ENCODE results near the gene MTHFR. TPM values are rescaled to one million over a fixed set of nuclear protein-coding genes. Genes with fewer than 3 reads are reported as not detected.

The MTHFR gene
- total RNA-seq, result 45.4 TPM
- long read RNA-seq, full-length matches to known transcripts, result 7 of 41 reads
- long read RNA-seq, partial matches to known transcripts, result 6 of 41 reads
- long read RNA-seq, other reads (novel, unspliced or antisense), result 28 of 41 reads

DNA sequence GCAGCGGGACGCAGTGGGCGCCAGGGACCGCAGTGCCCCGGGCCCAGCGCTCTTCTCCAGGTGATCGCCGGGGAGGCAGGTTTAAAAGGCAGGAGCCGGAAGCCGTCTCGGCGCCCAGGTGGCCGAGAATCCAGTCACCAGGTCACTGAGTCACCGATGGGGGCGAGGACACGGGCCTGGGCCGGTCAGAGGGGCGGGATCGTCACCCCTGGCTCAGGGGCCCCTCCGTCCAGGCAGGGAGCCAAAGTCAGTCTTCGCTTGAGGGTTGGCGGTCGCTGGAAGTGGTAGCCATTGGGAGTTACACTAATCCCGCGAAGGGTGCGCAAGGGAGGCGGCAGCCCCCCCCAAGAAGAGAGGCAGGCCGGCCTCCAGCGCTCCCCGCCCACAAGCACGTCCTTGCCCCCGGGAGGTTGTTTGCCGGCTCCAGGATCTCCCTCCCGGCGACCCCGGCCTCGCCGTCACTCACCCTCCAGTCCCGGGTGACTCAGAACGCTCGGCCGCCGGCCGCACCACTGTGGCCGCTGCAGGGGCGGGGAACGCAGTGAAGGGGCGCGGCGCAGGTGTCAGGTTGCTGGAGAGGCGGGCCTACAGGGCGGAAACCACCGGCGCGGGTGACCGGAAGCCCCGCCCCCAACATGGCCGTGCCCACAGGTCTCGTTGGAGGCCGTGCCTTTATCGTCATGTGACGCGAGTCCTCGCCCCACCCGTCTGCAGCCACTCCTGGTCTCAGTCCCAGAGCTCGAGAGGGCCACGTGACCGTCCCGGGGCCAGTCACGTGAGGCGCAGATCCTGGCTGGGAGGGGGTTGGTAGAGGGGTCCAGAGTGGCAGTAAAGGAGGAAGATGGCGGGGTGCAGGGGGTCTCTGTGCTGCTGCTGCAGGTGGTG, at the start of gene MTHFR, which contains the start of gene CLCN6:
Gene MTHFR, minus strand, starts transcription at position 543 of the 885 bp plus-strand sequence. CDS start 2,848 bp downstream, outside the sequence.
Gene CLCN6, plus strand, starts transcription at position 770 of the 885 bp plus-strand sequence. Its CDS starts 72 bp downstream, at position 842.
- peak; percentile 100 for DNase-seq
- Histone ChIP-seq H3K36me3 (peaks cover 39% of the 10 kb centered on the region), H3K4me1 (peaks cover 66% of the 10 kb centered on the region), H3K27ac (peak within 1 kb of the TSS; percentile 96), H3K4me3 (peak within 1 kb of the TSS; percentile 82), H3K9me3 (no peaks in the 10 kb centered on the region), H3K27me3 (ENCODE audit: low read depth) (no peaks in the 10 kb centered on the region)
- ATAC-seq, result peak; percentile 93 to 95
- TF ChIP-seq, protein P1, sequence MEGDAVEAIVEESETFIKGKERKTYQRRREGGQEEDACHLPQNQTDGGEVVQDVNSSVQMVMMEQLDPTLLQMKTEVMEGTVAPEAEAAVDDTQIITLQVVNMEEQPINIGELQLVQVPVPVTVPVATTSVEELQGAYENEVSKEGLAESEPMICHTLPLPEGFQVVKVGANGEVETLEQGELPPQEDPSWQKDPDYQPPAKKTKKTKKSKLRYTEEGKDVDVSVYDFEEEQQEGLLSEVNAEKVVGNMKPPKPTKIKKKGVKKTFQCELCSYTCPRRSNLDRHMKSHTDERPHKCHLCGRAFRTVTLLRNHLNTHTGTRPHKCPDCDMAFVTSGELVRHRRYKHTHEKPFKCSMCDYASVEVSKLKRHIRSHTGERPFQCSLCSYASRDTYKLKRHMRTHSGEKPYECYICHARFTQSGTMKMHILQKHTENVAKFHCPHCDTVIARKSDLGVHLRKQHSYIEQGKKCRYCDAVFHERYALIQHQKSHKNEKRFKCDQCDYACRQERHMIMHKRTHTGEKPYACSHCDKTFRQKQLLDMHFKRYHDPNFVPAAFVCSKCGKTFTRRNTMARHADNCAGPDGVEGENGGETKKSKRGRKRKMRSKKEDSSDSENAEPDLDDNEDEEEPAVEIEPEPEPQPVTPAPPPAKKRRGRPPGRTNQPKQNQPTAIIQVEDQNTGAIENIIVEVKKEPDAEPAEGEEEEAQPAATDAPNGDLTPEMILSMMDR (IDR thresholded peaks at IDR 0.05), result no peak
- intact Hi-C loops (cut with DNase I), result no loop called here

DNA sequence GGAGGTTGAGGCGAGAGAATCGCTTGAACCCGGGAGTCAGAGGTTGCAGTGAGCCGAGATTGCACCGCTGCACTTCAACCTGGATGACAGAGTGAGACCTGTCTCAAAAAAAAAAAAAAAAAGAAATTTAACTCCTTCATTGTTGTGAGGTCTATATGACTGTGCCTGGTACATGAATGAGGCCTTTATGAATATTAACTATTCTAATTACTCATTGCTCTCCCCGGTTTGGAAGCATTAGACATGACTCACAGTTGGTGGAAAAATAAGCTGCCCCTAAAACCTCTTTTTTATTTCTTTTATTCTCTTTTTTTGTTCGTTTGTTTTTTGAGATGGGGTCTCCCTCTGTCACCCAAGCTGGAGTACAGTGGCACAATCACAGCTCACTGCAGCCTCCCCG, 49.7 kb upstream of the MTHFR start:
- Histone ChIP-seq H3K36me3 (no peaks in the 10 kb centered on the region), H3K27me3 (ENCODE audit: low read depth) (peaks cover 53% of the 10 kb centered on the region), H3K27ac (no peak overlapping the region), H3K4me3 (no peak overlapping the region), H3K4me1 (no peaks in the 10 kb centered on the region), H3K9me3 (no peaks in the 10 kb centered on the region)
- intact Hi-C loops (cut with DNase I), result no loop called here
- DNase-seq, result no peak
- no peak for ATAC-seq
- TF ChIP-seq, protein P1 (IDR thresholded peaks at IDR 0.05), result no peak

DNA sequence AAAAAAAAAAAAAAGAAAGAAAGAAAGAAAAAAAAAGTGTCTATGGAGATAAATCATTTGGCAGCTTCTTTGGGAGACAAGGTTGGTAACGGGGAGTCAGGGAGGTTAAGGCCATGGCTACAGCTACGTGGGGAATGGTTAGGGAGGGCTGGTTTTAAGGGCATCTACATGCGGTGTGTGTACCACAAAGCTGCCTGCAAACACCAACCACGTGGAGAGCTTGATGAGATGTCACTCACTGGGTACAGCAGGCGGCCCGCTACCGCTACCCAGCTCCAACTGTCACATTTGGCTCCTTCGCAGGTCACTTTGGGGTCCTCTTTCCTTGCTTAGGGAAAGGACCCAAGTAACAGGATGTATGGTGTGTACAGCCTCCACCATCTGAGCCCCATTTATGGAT, 48.8 kb upstream of the MTHFR start:
- H3K4me3 ChIP-seq, result no peak overlapping the region
- TF ChIP-seq, protein P1 (IDR thresholded peaks at IDR 0.05), result no peak
- no peaks in the 10 kb centered on the region for H3K36me3 ChIP-seq
- no peaks in the 10 kb centered on the region for H3K9me3 ChIP-seq
- no peak overlapping the region for H3K27ac ChIP-seq
- ATAC-seq (no peak), DNase-seq (no peak)
- H3K4me1 ChIP-seq, result no peaks in the 10 kb centered on the region
- intact Hi-C loops (cut with DNase I), result no loop called here
- peaks cover 45% of the 10 kb centered on the region for H3K27me3 ChIP-seq (ENCODE audit: low read depth)

DNA sequence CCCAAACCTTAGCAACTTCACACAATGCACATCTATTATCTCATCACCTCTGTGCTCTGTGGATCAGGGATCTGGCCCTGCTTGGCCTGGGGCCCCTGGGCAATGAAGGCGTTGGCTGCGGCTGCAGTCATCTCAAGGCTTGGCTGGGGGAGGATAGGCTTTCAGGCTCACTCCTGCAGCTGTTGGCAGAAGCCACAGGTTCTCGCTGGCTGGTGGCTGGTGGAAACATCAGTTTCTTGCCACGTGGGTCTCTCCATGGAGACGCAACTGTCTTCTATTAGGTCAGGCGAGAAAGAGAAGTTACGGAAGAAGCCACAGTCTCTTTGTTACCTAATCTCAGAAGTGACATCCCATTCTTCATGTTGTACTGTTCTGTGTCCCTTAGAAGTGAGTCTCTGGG, 45.4 kb upstream of the MTHFR start:
- ATAC-seq (peak in 1 of 2 donors; percentile 12), DNase-seq (no peak)
- intact Hi-C loops (cut with DNase I), result no loop called here
- no peaks in the 10 kb centered on the region for H3K9me3 ChIP-seq
- H3K4me1 ChIP-seq, result no peaks in the 10 kb centered on the region
- TF ChIP-seq, protein P1 (IDR thresholded peaks at IDR 0.05), result no peak
- peaks cover 13% of the 10 kb centered on the region for H3K36me3 ChIP-seq
- no peak overlapping the region for H3K27ac ChIP-seq
- no peak overlapping the region for H3K4me3 ChIP-seq
- peaks cover 12% of the 10 kb centered on the region for H3K27me3 ChIP-seq (ENCODE audit: low read depth)

DNA sequence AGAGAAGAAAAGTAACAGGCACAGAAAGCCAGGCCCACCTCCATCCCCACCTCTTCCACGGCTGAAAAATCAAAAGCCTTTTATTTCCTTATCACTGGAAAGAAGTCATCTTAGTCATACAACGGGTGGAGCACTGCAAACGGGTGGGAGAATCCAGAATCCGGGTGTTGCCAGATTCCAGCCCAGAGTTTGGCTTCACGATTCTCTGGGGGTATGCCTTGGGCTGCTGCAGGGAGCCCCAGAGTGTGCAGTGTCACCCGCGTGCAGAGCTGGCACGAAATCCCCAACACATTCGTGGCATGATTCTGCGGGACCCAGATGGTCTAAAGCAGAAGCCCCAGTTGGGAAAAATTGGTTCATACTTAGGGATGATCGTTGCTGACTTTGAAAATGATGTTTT, 44.4 kb upstream of the MTHFR start:
- DNase-seq (no peak), ATAC-seq (no peak)
- Histone ChIP-seq H3K4me3 (no peak overlapping the region), H3K27ac (no peak overlapping the region), H3K27me3 (ENCODE audit: low read depth) (peaks cover 6% of the 10 kb centered on the region), H3K36me3 (peaks cover 13% of the 10 kb centered on the region), H3K9me3 (no peaks in the 10 kb centered on the region), H3K4me1 (no peaks in the 10 kb centered on the region)
- intact Hi-C loops (cut with DNase I), result no loop called here
- TF ChIP-seq, protein P1 (IDR thresholded peaks at IDR 0.05), result no peak
